HG03442 (cell line): ENCODE results near the gene UBE3B.
"Not testable (repeated sequence)": the region's sequence is repeated elsewhere in the genome, so short reads cannot be mapped to it uniquely, and the experiment has no call there.

Experiments used
- ATAC-seq: cut with Tn5 transposase; IDR thresholded peaks from one replicate; pipeline ENCODE4 v1.9.1; 2021; ENCODE audit warnings: mild to moderate bottlenecking, moderate library complexity; ENCODE audit not compliant: unreplicated experiment

The UBE3B gene

GRCh38 chr12:109477185-109477962 is at the start of gene UBE3B, which contains the start of gene KCTD10:
Gene UBE3B (plus strand): TSS chr12:109477634. CDS start chr12:109483552, 5,918 bp downstream.
Gene KCTD10 (minus strand): TSS chr12:109477300. CDS start chr12:109477262, 38 bp downstream.
- peak; percentile 89 for ATAC-seq

GRCh38 chr12:109428037-109428629 is 49.3 kb upstream of the UBE3B start:
- ATAC-seq = peak; percentile 50

GRCh38 chr12:109428804-109429203 is 48.6 kb upstream of the UBE3B start:
- not testable (repeated sequence) for ATAC-seq

- ATAC-seq = no peak
Observed at GRCh38 chr12:109430244-109430643, 47.2 kb upstream of the UBE3B start.

GRCh38 chr12:109432431-109432830 is 45.0 kb upstream of the UBE3B start:
- no peak for ATAC-seq

GRCh38 chr12:109432842-109433304 is 44.6 kb upstream of the UBE3B start:
- no peak for ATAC-seq

- ATAC-seq = no peak
Observed at GRCh38 chr12:109433618-109434017, 43.8 kb upstream of the UBE3B start.

GRCh38 chr12:109434582-109434981 is 42.9 kb upstream of the UBE3B start:
- ATAC-seq = no peak

GRCh38 chr12:109435428-109436187 is 41.8 kb upstream of the UBE3B start:
- ATAC-seq = no peak

GRCh38 chr12:109436188-109436560 is 41.3 kb upstream of the UBE3B start:
- ATAC-seq = no peak

- ATAC-seq = no peak
Observed at GRCh38 chr12:109439181-109439580, 38.3 kb upstream of the UBE3B start.

- not testable (repeated sequence) for ATAC-seq
Observed at GRCh38 chr12:109439951-109440350, 37.5 kb upstream of the UBE3B start.

- ATAC-seq = no peak
Observed at GRCh38 chr12:109440851-109441490, 36.5 kb upstream of the UBE3B start.

- ATAC-seq = no peak
Observed at GRCh38 chr12:109443794-109444193, 33.6 kb upstream of the UBE3B start.

GRCh38 chr12:109444259-109444658 is 33.2 kb upstream of the UBE3B start:
- no peak for ATAC-seq

GRCh38 chr12:109445191-109445609 is 32.2 kb upstream of the UBE3B start:
- no peak for ATAC-seq

GRCh38 chr12:109446869-109447268 is 30.6 kb upstream of the UBE3B start:
- no peak for ATAC-seq

GRCh38 chr12:109447482-109447881 is 30.0 kb upstream of the UBE3B start:
- ATAC-seq = no peak

GRCh38 chr12:109448272-109448671 is 29.2 kb upstream of the UBE3B start:
- ATAC-seq = no peak

- ATAC-seq = no peak
Observed at GRCh38 chr12:109448707-109449390, 28.6 kb upstream of the UBE3B start.
